ENCODE results near the gene KIF1C.
A peak's percentile ranks its signal among the peaks of the same experiment; 100 is the strongest.

KIF1C gene

GRCh38 chr17:4969047-4969550, 28.7 kb upstream of the KIF1C start:
- DNase-seq = no peak

GRCh38 chr17:4969551-4970173, 28.1 kb upstream of the KIF1C start:
- DNase-seq = no peak

- DNase-seq = no peak
Observed at GRCh38 chr17:4970273-4970672, 27.5 kb upstream of the KIF1C start.

- no peak for DNase-seq
Observed at GRCh38 chr17:4971826-4972225, 25.9 kb upstream of the KIF1C start.

- no peak for DNase-seq
Observed at GRCh38 chr17:4972322-4972721, 25.4 kb upstream of the KIF1C start.

- DNase-seq = no peak
Observed at GRCh38 chr17:4972752-4973151, 25.0 kb upstream of the KIF1C start.

- DNase-seq = no peak
Observed at GRCh38 chr17:4973256-4974114, 24.3 kb upstream of the KIF1C start.

- DNase-seq = no peak
Observed at GRCh38 chr17:4974115-4974670, 23.6 kb upstream of the KIF1C start.

- no peak for DNase-seq
Observed at GRCh38 chr17:4978726-4979125, 19.0 kb upstream of the KIF1C start.

- peak; percentile 28 for DNase-seq
Observed at GRCh38 chr17:4980644-4981216, 17.0 kb upstream of the KIF1C start.

GRCh38 chr17:4982305-4982704, 15.4 kb upstream of the KIF1C start:
- no peak for DNase-seq

GRCh38 chr17:4986403-4986802, 11.3 kb upstream of the KIF1C start:
- DNase-seq = no peak

GRCh38 chr17:4986951-4987766, 10.6 kb upstream of the KIF1C start, which contains the start of gene CAMTA2:
Gene CAMTA2 (minus strand): TSS chr17:4987675. CDS start chr17:4986222, 1,453 bp downstream.
- DNase-seq = peak; percentile 38

- DNase-seq = no peak
Observed at GRCh38 chr17:4987767-4988567, 9.8 kb upstream of the KIF1C start.

- DNase-seq = no peak
Observed at GRCh38 chr17:4994081-4994595, 3.6 kb upstream of the KIF1C start.

GRCh38 chr17:4998027-4998731, 429 bp downstream of the KIF1C start:
- no peak for DNase-seq

GRCh38 chr17:4998732-4999429, 1.1 kb downstream of the KIF1C start:
- no peak for DNase-seq

GRCh38 chr17:4999430-5000093, 1.8 kb downstream of the KIF1C start:
- DNase-seq = no peak

- no peak for DNase-seq
Observed at GRCh38 chr17:5000237-5000639, 2.5 kb downstream of the KIF1C start.

All from NCI-H2227 treated with DMSO at 0.1 percent for 48 hours (cell line).